G401.6 (cell line): Measurements from ENCODE around the gene KRT5.

Source experiments
- FAIRE-seq: peaks from 2 replicates; lab custom pipeline; 2012; peaks lifted over from hg19 to GRCh38; lab: Jason Lieb, UNC

KRT5 gene

GRCh38 chr12:52537101-52537500 lies 16.9 kb upstream of the KRT5 start:
- FAIRE-seq: no peak

DNA sequence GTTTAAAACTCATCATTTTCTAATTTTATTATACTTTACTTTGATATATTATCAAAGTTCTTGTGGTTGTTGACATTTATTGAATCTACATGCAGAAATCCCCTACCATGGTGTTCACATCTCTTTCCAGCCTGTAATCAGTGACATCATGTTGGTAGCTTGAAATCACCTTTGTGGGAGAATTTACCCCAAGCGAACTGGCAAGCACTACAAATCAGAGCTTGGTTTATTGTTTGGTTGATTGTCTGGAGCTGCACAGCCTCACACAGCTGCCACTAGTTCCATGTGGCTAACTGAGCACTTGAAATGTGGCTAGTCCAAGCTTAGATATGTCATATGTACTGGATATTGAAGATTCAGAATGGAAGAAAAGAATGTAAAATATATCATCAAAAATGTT lies 15.4 kb upstream of the KRT5 start:
- FAIRE-seq: no peak

DNA sequence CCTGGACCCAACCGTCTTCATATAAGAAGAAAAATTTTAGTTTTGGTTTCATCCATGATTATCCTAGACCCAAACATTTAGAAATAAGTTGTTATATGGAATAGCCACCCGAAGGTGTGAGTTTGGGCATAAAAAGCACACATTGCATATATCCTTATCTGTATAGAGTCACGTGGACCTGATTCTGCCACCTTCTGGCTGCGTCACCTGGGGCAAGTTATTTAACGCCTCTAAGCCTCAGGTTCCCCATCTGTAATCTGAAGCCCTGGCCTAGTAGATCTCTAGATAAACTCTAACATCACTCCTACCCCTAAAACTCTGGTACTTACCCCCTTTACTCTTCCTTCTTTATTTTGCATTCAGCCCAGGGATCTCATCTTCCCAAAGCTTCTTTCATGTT lies 14.3 kb upstream of the KRT5 start:
- no peak for FAIRE-seq

- no peak for FAIRE-seq
Measured at GRCh38 chr12:52533686-52534470, 13.7 kb upstream of the KRT5 start.

DNA sequence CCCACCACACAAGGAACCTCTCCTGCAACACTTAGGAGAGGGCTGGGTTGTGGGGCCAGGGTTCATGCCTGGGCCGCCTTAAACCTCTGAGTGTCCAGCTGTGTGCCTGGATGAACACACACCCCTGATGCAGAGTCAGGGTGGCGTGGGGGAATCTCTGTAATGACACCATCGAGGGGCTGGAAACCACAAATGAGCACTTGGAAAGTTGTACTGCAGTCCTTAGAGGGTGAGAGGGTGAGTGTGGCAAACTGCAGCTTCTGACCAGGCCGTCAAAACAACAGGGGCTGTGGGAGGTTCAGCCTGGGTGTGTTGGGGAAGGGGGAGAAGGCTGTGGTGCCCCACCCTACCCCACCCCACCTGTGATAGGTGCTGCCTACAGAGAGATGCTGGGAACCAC lies 12.4 kb upstream of the KRT5 start:
- FAIRE-seq: no peak

DNA sequence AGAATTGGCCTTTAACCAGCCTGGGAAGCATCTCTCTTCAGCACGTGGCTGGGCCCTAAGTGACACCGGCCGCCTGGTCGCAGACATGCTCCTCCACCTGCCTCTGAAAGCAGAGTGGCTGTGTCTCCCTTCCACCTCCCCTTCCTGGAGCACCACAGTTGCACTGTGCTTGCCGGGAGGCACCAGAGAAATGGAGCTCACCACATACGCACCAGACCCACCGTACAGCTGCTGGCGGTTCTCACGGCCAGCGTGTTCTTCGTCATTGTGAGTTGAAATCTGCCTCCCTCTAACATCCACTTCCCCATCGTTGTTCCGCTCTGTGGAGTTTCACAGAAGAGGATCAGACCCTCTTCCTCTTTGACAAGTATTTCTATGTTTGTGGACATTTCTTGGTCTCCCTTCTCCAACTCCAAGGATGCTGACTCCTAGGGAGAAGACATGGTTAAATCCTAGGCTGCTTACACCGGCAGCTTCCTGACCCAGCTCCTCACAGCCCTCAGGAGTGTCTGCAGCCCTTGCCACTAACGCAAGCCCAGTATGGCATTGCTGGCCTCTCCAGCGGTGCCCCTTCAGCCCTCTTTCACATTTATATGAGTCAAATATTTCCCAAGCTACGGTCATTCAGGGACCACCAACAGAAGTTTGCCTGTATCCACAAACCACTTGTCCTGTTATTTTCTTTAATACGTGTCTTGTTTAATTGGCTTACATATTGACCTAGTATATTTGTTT lies 11.5 kb upstream of the KRT5 start:
- no peak for FAIRE-seq

GRCh38 chr12:52530905-52531304 lies 10.7 kb upstream of the KRT5 start:
- FAIRE-seq: no peak

DNA sequence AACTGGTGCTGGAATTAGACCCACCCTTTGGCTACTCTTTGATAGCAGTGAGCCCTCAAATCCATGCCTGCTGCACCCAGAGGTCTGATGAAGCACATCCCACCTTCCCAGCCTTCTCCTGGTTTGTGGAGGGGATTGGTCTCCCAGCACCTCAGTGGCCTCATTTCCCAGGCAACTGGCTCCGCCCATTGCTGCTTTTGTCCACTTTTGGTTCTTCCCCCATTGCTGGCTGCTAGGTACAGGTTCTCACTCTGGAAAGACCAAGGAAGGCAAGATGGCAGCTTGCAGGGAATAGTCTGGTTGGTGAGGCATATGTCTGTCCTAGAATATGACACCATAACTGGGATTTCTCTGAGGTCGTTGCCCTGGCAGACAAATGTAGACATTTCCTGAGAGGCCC lies 10.2 kb upstream of the KRT5 start:
- no peak for FAIRE-seq

DNA sequence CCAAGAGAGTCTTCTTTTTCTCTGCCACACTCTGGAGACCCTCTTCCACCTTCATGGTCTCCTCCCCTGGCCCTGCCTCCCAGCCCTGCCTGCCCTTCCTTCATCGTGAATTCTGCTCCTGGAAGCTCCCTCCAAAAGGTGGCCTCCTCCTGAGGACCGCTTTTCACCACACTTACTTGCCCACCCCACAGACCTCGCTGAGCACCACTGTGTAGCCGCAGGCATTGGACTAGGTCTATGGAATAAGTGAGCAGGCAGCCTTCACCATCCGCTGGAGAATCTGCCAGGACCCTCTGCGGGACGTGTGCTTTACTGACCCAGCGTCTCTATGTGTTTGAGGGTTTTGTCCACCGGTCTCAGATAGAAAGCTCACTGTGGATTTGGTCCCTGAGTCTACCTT lies 9.7 kb upstream of the KRT5 start:
- FAIRE-seq: no peak

- FAIRE-seq: no peak
Measured at GRCh38 chr12:52529417-52529816, 9.2 kb upstream of the KRT5 start.

GRCh38 chr12:52528641-52529143 lies 8.5 kb upstream of the KRT5 start:
- FAIRE-seq: no peak

DNA sequence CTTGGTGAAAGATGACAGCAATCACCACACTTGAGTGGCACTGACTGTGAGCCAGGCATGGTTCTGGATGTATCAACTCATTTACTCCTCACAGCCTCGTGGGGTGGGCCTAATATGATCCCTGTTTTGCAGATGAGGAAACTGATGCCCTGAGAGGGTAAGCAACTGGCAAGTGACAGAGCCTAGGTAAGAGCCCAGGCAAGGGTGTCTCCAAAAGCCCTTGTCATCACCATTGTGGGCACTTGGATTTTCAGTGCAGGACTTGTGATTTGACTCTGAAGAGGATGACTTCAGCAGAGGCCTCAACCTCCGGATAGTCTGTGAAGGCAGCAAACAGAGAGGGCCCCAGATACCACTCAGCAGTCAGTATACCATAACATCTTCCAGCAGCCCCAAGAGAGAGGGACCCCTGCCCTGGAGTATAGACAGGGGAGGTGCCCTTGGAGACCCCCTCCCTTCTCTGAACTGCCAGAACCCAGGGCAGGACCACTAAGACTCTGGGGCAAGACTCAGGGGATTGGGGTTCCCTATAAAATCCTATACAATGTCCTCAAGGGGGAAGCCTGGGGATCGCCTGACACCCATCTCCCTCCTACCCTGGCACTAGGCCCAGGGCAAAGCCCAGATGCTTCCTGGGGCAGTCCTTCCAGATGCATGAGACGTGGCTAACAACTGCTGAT lies 7.1 kb upstream of the KRT5 start:
- no peak for FAIRE-seq

DNA sequence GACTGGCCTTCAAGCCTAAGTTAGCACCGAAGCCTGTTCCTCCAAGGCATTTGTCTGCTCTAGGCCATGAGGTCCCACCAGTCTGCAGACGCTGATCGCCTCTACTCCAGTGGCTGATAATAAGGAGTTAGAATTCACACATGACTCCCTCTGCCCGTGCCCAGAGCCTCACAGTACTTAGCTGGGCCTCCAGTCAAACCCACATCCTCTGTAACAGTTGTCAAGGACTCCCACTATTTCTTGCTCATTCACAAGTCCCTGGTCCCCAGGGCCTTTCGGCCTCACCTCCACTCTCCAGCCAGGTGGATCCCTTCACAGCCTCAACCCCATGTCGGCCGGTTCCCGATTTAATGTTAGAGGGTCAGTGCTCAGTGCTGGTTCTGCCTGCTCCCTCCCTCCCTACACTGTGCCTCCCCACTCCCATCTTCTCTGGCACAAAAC lies 6.3 kb upstream of the KRT5 start:
- FAIRE-seq: no peak

- no peak for FAIRE-seq
Measured at GRCh38 chr12:52525661-52526499, 5.7 kb upstream of the KRT5 start.

DNA sequence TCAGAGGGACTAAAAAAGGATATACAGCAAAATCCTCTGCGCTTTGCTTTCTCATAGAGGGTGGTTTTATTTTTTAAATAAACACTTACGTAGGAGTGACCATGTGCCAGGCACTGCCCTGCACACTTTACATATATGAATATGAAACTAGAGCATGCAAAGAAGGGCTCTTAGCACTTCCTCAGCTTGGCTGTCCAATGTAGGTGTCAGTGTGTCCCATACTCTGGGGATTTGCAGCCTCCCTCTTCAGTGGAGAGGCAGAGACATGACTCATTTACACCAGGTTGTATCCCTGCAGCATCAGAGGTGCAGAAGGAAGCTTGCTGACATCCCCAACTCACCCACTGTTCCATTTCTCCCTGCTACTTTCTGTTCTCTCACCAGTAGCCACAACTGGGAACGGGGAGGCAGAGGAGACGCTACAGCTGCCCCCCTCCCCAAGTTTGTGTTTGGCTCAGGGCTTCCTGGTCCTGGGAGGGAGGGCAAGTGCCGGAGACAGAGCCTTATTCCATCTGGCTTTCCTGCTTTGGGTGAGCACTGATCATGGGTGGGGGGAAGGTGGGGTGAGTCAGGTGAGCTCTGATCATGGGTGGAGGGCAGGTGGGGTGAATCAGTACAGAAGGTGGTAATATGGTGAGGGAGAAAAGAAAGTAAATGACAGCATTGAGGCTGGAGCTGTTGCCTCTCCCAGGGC lies 4.9 kb upstream of the KRT5 start:
- no peak for FAIRE-seq

- FAIRE-seq: no peak
Measured at GRCh38 chr12:52524241-52524897, 4.2 kb upstream of the KRT5 start.

- no peak for FAIRE-seq
Measured at GRCh38 chr12:52523824-52524223, 3.6 kb upstream of the KRT5 start.

DNA sequence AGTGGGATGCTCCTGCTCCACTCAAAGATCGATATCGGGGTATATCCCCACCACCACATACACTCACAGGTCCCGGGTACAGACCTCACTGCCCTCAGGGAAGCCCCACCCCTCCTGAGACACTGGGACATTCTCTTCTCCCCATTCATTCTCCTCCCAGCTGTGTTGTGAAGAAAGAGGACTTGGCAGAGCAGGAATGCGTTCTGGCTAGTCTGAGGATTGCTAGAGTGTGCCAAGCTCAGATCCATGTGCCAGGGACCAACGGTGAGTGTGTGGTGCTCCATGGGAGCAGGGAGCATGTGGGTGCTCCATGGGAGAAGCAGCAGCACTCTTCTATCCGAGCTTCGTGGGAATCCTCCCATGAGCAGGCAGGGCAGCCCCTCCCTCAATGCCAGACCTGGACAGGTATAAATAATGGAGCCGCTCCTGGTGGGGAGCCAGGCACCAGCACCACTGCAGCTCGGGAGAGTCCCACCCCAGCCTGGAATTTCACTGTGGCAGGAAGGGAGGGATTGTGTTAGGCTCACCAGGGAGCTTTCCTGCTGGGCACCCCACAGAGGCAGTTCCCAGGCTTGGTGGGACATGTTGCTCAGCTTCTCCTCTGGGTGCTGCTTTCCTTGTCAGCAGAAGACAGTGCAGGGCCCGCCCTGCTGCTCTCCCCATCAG lies 2.3 kb upstream of the KRT5 start:
- FAIRE-seq: no peak

- no peak for FAIRE-seq
Measured at GRCh38 chr12:52521568-52522266, 1.5 kb upstream of the KRT5 start.

DNA sequence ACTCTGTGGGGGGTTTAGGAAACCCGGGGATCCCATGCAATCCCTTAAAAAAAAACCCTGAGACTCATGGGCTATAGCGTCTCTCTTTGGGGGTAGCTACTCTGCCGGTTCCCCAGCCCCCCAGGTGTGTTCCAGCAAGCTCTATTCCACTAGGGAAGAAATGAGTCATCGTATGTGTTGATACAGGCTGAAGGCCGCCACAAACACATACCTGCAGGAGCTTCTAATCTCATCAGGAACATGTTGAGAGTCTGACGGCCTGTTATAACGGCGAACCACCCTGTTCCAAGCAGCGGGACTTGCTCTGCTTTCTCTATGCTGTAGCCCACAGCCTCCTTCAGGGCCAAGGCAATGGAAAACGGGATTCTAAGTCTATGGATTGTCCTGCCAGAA lies 977 bp upstream of the KRT5 start:
- no peak for FAIRE-seq
